GM19351 (cell line): ENCODE measurements around the gene KCTD12.
A peak's percentile ranks its signal among the peaks of the same experiment; 100 is the strongest.

Source experiments
- ATAC-seq: cut with Tn5 transposase; IDR thresholded peaks from one replicate; pipeline ENCODE4 v1.9.1; 2021; ENCODE audit warnings: mild to moderate bottlenecking, moderate library complexity; ENCODE audit not compliant: unreplicated experiment

KCTD12 gene

GRCh38 chr13:76888421-76888820 is 2.2 kb upstream of the KCTD12 start:
- ATAC-seq, result no peak

DNA sequence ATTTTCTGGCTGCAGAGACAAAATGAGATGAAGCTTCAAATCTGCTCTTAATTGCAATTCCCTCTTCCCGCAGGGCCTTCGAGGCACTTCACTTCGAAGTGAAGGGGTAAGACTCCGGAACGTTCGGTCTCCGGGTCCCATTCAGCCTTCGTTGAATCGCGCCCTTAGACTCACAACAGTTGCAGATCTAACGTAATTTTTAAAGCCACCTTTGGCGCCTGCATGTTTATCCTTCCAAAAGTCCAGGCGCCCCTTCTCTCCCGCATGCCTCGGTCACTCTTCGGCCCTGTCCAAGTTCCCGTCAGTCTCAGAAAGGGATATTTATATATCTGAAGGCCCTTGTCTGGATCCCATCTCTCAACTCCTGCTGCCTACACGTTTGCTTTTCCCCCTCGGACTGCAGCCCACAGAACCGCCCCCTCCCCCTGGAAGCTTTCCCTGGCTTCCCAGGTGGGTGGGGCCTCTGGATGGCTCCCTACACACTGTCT is 915 bp upstream of the KCTD12 start:
- no peak for ATAC-seq

DNA sequence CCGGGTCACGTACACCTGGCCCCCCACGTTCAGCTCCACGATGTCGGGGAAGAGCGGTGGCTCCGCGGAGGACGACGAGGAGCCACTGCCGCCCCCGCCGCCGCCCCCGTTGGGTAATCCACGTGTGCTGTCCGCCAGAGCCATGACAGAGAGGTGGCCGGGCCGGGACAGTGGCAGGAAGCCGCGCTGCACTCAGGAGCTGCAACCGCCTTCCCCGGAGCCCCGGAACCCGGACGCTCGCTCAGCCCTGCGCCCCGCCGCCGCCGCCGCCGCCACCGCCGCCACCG is 257 bp downstream of the KCTD12 start:
- ATAC-seq, result no peak

DNA sequence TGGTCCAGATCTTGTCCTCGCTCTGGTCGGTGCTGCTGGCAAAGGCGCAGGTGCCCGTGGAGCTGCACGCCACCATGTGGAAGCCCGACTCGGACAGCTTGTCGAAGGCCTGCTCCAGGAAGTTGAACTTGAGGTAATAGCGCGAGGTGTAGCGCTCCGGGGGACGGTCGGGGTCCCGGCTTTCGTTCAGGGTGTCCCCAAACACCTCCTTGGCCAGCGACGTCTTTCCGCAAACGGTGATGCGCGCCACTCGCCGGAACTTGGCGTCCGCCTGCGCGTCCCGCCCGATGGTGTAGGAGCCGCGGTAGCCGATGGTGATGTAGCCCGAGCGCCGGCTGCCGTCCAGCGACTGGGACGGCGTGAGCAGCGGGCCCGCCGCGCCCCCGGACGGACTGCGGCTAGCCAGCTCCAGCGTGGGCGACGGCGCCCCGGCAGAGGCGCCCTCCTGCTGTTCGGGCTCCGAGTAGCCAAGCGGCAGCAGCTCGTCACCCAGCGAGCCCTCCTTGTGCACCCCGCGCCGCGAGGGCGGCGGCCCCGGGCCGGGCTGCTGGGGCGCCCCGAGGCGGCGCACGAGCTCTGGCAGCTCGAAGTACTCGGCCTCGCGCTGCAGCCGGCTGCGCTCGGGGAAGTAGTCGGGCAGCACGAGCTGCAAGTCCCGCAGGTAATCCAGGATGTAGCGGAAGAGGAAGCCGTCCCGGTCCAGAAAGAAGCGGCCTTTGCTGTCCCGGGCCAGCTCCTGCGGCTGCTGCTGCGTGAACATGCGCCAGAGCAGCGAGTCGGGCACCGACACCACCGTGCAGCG is 801 bp downstream of the KCTD12 start:
- ATAC-seq, result peak; percentile 43

- ATAC-seq, result no peak
These were observed 1.4 kb downstream of the KCTD12 start for GRCh38 chr13:76884907-76885202.

- no peak for ATAC-seq
These were observed 1.9 kb downstream of the KCTD12 start for GRCh38 chr13:76884186-76884906.

GRCh38 chr13:76883236-76883635 is 3.0 kb downstream of the KCTD12 start:
- ATAC-seq, result no peak

GRCh38 chr13:76882431-76882830 is 3.8 kb downstream of the KCTD12 start:
- no peak for ATAC-seq

GRCh38 chr13:76879883-76880270 is 6.3 kb downstream of the KCTD12 start:
- ATAC-seq, result no peak

GRCh38 chr13:76879203-76879882 is 6.9 kb downstream of the KCTD12 start:
- ATAC-seq, result peak; percentile 95

DNA sequence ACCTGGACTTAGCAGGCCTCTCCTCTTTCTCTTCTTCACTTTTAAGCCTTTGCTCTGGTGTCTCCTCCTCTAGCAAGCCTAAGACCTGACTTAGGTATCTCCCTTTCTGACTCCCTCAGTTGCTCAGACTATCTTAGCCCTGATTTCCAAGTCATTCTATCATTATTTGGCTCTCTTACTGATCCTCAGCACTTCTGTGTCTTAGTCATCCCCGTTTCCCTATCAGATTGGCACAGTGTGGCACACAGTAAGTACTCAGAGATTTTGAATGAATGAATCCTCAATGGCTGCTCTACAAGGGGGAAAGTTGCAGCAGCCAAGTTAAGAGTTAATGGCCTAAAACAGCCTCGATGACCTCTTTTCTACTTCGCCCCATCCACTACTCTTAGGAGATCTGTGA is 8.2 kb downstream of the KCTD12 start:
- ATAC-seq, result no peak

- ATAC-seq, result no peak
These were observed 10.9 kb downstream of the KCTD12 start for GRCh38 chr13:76875271-76875815.

DNA sequence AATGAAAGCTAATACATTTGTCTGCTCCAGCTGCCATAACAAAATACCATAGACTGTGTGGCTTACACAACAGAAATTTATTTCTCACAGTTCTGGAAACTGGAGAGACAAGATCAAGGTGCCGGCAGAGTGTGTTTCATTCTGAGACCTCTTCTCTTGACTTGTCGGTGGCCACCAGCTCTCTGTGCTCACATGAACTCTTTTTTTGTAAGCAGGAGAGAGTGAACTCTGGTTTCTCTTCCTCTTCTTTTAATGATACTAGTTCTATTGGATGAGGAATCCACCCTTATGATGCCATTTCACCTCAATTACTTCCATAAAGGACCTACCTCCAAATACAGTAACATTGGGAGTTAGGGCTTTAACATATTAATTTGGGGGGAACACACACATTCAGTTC is 11.7 kb downstream of the KCTD12 start:
- ATAC-seq, result peak; percentile 84

- no peak for ATAC-seq
These were observed 12.8 kb downstream of the KCTD12 start for GRCh38 chr13:76873445-76873844.

GRCh38 chr13:76872675-76873074 is 13.5 kb downstream of the KCTD12 start:
- no peak for ATAC-seq

DNA sequence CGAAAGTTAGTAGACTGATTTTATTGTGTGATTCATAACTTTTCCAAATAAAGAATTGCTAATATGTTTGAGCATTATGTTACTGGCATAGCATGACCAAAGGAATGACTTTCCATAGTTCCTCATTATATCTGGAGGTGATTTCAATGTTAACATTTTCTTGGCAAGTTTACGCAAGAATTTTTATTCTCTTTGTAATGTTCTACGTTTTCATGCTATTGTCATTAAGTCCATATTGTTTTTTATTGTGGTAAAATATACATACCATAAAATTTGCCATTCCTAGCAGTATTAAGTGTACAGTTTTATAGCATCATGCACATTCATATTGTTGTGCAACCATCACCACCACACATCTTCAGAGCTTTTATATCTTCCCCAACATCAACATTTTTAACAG is 14.8 kb downstream of the KCTD12 start:
- no peak for ATAC-seq

DNA sequence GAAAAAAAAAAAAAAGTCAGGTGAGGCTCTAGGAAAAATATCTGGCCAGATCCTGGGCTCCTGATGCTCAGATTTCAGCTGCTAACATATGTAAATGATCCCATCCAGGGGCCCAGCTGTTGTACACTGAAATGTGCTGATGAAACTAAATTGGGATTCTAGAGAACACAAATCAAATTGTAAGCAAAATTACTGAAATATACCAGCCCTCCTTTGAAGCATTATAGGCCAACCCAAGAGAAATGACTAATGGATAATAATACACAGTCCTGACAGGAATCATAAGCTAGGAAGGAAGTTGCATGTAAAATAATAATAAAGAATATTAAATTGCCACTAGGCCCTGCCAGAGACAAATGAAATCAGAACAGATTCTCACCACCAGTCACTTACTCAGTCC is 17.8 kb downstream of the KCTD12 start:
- no peak for ATAC-seq

- no peak for ATAC-seq
These were observed 20.2 kb downstream of the KCTD12 start for GRCh38 chr13:76865996-76866503.

DNA sequence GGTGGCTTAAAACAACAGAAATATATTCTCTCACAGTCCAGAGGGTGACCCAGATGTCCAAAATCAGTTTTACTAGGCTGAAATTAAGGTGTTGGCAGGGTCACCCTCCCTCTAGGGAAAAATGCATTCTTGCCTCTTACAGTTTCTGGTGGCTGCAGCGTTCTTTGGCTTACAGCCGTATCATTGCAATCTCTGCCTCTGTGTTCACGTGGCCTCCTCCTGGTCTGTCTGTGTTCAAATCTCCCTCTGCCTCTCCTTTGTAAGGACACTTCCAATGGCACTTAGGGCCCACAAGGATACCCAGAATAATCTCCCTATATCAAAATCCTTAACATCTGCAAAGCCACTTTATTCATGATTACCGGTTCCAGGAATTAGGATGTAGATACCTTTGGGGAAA is 21.1 kb downstream of the KCTD12 start:
- ATAC-seq, result no peak

GRCh38 chr13:76864259-76864658 is 21.9 kb downstream of the KCTD12 start:
- no peak for ATAC-seq

DNA sequence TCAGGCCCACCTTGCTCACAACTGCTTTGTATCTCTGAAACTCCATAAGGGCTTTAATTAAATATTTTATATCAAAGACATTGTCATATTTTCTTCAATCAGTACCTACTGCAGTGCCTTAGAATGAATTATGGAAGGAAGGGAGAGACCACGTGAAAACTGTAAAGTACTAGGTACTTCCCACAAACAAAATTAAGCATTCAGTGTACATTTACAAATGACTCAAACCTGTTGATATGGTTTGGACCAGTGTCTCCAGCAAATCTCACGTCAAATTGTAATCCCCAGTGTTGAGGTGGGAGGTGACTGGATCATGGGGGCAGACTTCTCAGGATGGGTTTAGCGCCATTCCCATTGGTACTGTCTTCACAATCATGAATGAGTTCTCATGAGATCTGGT is 23.2 kb downstream of the KCTD12 start:
- ATAC-seq, result no peak

DNA sequence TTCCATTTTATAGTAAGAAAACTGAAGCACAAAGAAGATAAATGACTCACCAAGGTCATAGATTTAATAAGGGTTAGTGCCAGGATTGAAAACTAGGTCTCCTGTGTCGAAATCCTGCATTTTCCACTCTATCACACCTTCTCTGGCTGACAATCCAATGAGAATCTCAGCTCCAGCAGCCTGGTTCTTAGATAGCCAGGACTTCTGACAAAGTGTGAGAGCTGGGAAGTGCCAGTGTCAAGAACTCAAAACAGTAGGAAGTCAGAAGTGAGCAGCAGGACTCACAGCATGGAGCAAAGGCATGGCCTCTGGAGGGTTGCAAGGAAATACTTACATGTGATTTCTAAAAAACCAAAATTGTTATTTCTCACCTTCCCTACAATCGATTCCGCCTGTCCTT is 24.3 kb downstream of the KCTD12 start:
- ATAC-seq, result no peak
